Measurements from ENCODE around the gene NHERF1. TPM values are rescaled to one million over a fixed set of nuclear protein-coding genes. Genes with fewer than 3 reads are reported as not detected.

Gene NHERF1
- total and polyA plus RNA-seq, 2 donors (not counting 1 experiment from before 2014, with no cell fraction given): 56.2 to 81.8 TPM

- intact Hi-C loops (cut with micrococcal nuclease): no loop called here
- H3K4me1 Mint-ChIP-seq: peaks cover 58% of the 10 kb centered on the region
- no peak for DNase-seq
Observed at GRCh38 chr17:74745548-74746177, 2.8 kb upstream of the NHERF1 start.

More at GRCh38 chr17:74745548-74746177, 2.8 kb upstream of the NHERF1 start:
- Histone ChIP-seq H3K36me3 (replicated peaks in 1 of 2; ENCODE audit: control extremely low read depth in 1 of 2, control insufficient read depth in 1 of 2, extremely low read depth in 1 of 2, insufficient read depth in 2 of 2, low read length in 1 of 2) (no peaks in the 10 kb centered on the region), H3K4me3 (ENCODE audit: control extremely low read depth in 1 of 5, extremely low read depth in 1 of 5, insufficient read depth in 1 of 5, low read depth in 2 of 5, low read length in 4 of 5) (no peak overlapping the region), H3K4me1 (ENCODE audit: control insufficient read depth in 2 of 2, insufficient read depth in 2 of 2, low read length in 2 of 2) (peaks cover 62 to 75% of the 10 kb centered on the region in 2 donors), H3K79me2 (ENCODE audit: control insufficient read depth, insufficient read depth, low read length) (peaks cover 43% of the 10 kb centered on the region), H4K20me1 (ENCODE audit: control insufficient read depth, insufficient read depth, low read length, poor library complexity, severe bottlenecking) (peaks cover 20% of the 10 kb centered on the region), H3K27ac (ENCODE audit: low read length in 2 of 2) (no peak overlapping the region), H3K4me2 (replicated peaks; ENCODE audit: low read depth, low read length, poor library complexity, severe bottlenecking) (no peak overlapping the region), H3K27me3 (replicated peaks in 1 of 4; ENCODE audit: control extremely low read depth in 1 of 4, control insufficient read depth in 3 of 4, insufficient read depth in 4 of 4, low read length in 3 of 4) (no peaks in the 10 kb centered on the region), H2AFZ (ENCODE audit: insufficient read depth, low read depth, low read length, poor library complexity, severe bottlenecking) (no peak overlapping the region), H3K9ac (ENCODE audit: low read length) (no peak overlapping the region), H3K9me3 (ENCODE audit: control extremely low read depth in 1 of 3, control insufficient read depth in 2 of 3, insufficient read depth in 1 of 3, low read length in 2 of 3) (no peaks in the 10 kb centered on the region)
- WGBS (ENCODE audit: insufficient coverage): no CpG with 5 or more reads among the region's 8 CpGs
- CTCF ChIA-PET: interaction anchor here (0.7 to 4.5 kb wide), 26 partner anchors 8 to 266 kb away, joined by 3 to 65 read pairs (median 8); partner anchors contain the start of genes GRIN2C, MRPL58 and RAB37
- POLR2A ChIA-PET: interaction anchor here (0.5 to 3.7 kb wide), 6 partner anchors 9 to 125 kb away, joined by 4 to 43 read pairs (median 5); partner anchors contain the start of genes NAT9 and RAB37
- ATAC-seq (ENCODE audit: low read depth): no peak
- no peaks in the 10 kb centered on the region for H3K9me3 Mint-ChIP-seq (ENCODE audit: insufficient read depth)
- TF ChIP-seq EZH2 (IDR thresholded peaks at IDR 0.05; ENCODE audit: borderline replicate concordance, insufficient read depth, low read depth, low read length, poor library complexity, severe bottlenecking) (no peak), CTCF (IDR thresholded peaks at IDR 0.05) (no peak)
- no peak overlapping the region for H3K27ac Mint-ChIP-seq
- no peaks in the 10 kb centered on the region for H3K27me3 Mint-ChIP-seq
- no peak overlapping the region for H3K4me3 Mint-ChIP-seq
